OCI-LY7 (cell line): Measurements from ENCODE around the gene MARK3. TPM values are rescaled to one million over a fixed set of nuclear protein-coding genes. Genes with fewer than 3 reads are reported as not detected.

Experiments
- BruUV-seq: library from RNA; stranded (reverse); fragments of 400-500 nt; replicated peaks from 2 replicates; lab custom pipeline; 2021; lab: Mats Ljungman, UMichigan
- CTCF ChIA-PET: fragments of 300-600 bp; sonication (Branson Sonifier 250); formaldehyde crosslinking; loops from one replicate; lab custom pipeline; 2022; ENCODE audit warnings: antibody characterized with exemption; ENCODE audit not compliant: unreplicated experiment; lab: Charles Lee
- POLR2A ChIA-PET: fragments of 300-600 bp; sonication (Branson Sonifier 250); formaldehyde crosslinking; loops from one replicate; lab custom pipeline; 2022; ENCODE audit warnings: antibody characterized with exemption; lab: Charles Lee
- DNase-seq: peaks from one replicate; pipeline ENCODE4 v3.0.0-alpha.2; 2015; ENCODE audit warnings: low spot score
- H2AFZ ChIP-seq: fragments of 200-600 bp; sonication (generic), shearing (Covaris generic); 2 replicates; pipeline ENCODE4 v1.6.1; 2014; ENCODE audit warnings: mild to moderate bottlenecking, antibody characterized with exemption, low read length, moderate library complexity
- H3K27ac ChIP-seq: fragments of 200-600 bp; sonication (generic); 2 replicates; pipeline ENCODE4 v1.5.1; 2014; ENCODE audit warnings: mixed run types, low read depth, mild to moderate bottlenecking, moderate library complexity, low read length, inconsistent platforms; ENCODE audit not compliant: poor library complexity, severe bottlenecking
- H3K36me3 ChIP-seq: fragments of 200-600 bp; sonication (generic); 2 replicates; pipeline ENCODE4 v1.6.1; 2014; ENCODE audit warnings: mild to moderate bottlenecking, antibody characterized with exemption, low read length, moderate library complexity, mixed read lengths; ENCODE audit not compliant: insufficient read depth
- H3K4me1 ChIP-seq: fragments of 200-600 bp; sonication (generic); 2 replicates; pipeline ENCODE4 v1.5.1; 2014; ENCODE audit warnings: mild to moderate bottlenecking, low read length; ENCODE audit not compliant: insufficient read depth, poor library complexity, severe bottlenecking
- H3K4me2 ChIP-seq: fragments of 200-600 bp; sonication (generic); 2 replicates; pipeline ENCODE4 v1.6.1; 2014; ENCODE audit warnings: mild to moderate bottlenecking, low read length
- H3K4me3 ChIP-seq: fragments of 200-600 bp; sonication (generic); 2 replicates; pipeline ENCODE4 v1.5.1; 2014; ENCODE audit warnings: mild to moderate bottlenecking, low read depth, low read length; ENCODE audit not compliant: poor library complexity, severe bottlenecking
- H3K79me2 ChIP-seq: fragments of 200-600 bp; sonication (generic); 2 replicates; pipeline ENCODE4 v1.6.1; 2016; ENCODE audit warnings: low read depth, mild to moderate bottlenecking, low read length, moderate library complexity, mixed read lengths; ENCODE audit not compliant: insufficient read depth
- H3K9me2 ChIP-seq: fragments of 200-600 bp; sonication (generic); 2 replicates; pipeline ENCODE4 v1.6.1; 2016; ENCODE audit warnings: mild to moderate bottlenecking, low read length, mixed read lengths; ENCODE audit not compliant: insufficient read depth
- H3K9me3 ChIP-seq: fragments of 200-600 bp; sonication (generic); 2 replicates; pipeline ENCODE4 v1.6.1; 2014; ENCODE audit warnings: mild to moderate bottlenecking, mixed run types, low read length, mixed read lengths
- H4K20me1 ChIP-seq: fragments of 200-600 bp; sonication (generic); 2 replicates; pipeline ENCODE4 v1.6.1; 2014; ENCODE audit warnings: mild to moderate bottlenecking, antibody characterized with exemption, low read length, moderate library complexity, mixed read lengths; ENCODE audit not compliant: insufficient read depth
- EZH2phosphoT487 ChIP-seq: fragments of 200-600 bp; sonication (generic); IDR thresholded peaks from 2 replicates; pipeline ENCODE4 v1.6.1; 2018; ENCODE audit warnings: low read depth, borderline replicate concordance, mild to moderate bottlenecking, mixed run types, antibody characterized with exemption, low read length, moderate library complexity, mixed read lengths
- intact Hi-C: fragments of 100-400 bp; cut with micrococcal nuclease; formaldehyde crosslinking; loops from one replicate; pipeline ENCODE4 v1.10.0; 2022; ENCODE audit not compliant: unreplicated experiment
- total RNA-seq, 2 experiments: library from RNA; depleted of rRNA in 1 of 2; stranded (reverse); fragments of >200 nt in 1 of 2; shearing (Covaris generic) in 1 of 2; gene quantifications; 2 replicates each; pipeline ENCODE4 v1.2.3, GENCODE V29; 2014 to 2022
- TF ChIP-seq, protein P1 (sequence below): fragments of 200-600 bp; sonication (generic); conservative IDR thresholded peaks from 2 replicates; pipeline ENCODE4 v1.5.1; 2014; ENCODE audit warnings: mild to moderate bottlenecking, antibody characterized with exemption, low read length, moderate library complexity, mixed read lengths

The MARK3 gene
- total RNA-seq, 2 experiments from 2014 or later = 70.8 to 83.6 TPM

DNA sequence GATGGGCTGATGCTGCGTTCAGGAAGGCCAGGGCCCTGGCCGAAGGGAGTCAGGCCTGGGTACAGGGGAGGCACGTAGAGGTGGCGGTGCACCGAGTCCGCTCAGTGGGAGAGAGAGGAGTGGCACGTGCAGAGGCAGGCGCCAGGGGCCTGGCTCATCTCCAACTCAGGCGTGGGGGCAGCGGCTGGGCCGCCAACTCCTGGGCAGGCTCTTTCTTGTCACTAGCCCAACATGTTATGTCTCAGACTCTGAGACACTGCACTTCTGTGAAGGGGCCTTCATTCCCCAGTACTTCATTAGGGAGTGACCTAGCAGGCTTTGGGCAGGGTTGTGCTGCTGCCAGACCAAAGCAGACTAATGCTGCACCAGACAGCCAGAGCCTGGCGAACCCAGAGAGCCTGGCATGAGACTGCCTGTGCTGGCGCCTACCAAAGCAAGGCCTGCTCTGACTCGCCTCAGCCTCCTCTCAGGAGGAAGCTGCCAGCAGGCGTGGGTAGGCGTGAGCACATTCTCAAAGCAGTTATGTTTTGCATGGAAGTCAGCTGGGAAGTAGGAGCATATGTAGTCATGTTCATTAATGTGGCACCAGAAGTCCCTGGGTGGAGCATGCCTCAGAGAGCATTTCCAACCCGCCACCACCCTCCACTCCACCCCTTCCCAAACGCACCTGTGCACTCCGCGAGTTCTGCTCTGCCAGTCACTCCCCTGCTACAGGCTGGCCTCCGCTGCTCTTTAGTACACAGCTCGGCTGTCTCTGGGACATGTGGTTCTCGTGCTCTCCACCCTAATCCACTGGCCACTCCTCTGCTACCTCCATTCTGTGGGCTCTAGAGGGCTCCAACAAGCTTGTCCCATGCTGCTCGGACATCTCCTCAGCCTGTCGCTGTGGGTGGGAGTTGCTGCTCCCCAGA, 127.7 kb downstream of the MARK3 start:
- no peaks in the 10 kb centered on the region for H3K4me1 ChIP-seq
- no peak for DNase-seq
- no peak overlapping the region for H3K4me2 ChIP-seq
- H3K36me3 ChIP-seq = peaks cover 12% of the 10 kb centered on the region; the same call in 1 of the 2 replicates
- no peaks in the 10 kb centered on the region for H4K20me1 ChIP-seq
- POLR2A ChIA-PET = interaction anchor here (0.6 kb wide), 1 partner anchor 412 kb away, joined by 3 read pairs; no protein-coding TSS in a partner anchor
- intact Hi-C loops = no loop called here
- H3K9me3 ChIP-seq = no peaks in the 10 kb centered on the region
- no peak overlapping the region for H2AFZ ChIP-seq
- CTCF ChIA-PET = interaction anchor here (0.6 kb wide), 1 partner anchor 63 kb away, joined by 3 read pairs; no protein-coding TSS in a partner anchor
- no peaks in the 10 kb centered on the region for H3K9me2 ChIP-seq
- H3K4me3 ChIP-seq = no peak overlapping the region
- no peak overlapping the region for H3K27ac ChIP-seq
- no peaks in the 10 kb centered on the region for H3K79me2 ChIP-seq
- no peak for TF ChIP-seq EZH2phosphoT487
- TF ChIP-seq, protein P1, sequence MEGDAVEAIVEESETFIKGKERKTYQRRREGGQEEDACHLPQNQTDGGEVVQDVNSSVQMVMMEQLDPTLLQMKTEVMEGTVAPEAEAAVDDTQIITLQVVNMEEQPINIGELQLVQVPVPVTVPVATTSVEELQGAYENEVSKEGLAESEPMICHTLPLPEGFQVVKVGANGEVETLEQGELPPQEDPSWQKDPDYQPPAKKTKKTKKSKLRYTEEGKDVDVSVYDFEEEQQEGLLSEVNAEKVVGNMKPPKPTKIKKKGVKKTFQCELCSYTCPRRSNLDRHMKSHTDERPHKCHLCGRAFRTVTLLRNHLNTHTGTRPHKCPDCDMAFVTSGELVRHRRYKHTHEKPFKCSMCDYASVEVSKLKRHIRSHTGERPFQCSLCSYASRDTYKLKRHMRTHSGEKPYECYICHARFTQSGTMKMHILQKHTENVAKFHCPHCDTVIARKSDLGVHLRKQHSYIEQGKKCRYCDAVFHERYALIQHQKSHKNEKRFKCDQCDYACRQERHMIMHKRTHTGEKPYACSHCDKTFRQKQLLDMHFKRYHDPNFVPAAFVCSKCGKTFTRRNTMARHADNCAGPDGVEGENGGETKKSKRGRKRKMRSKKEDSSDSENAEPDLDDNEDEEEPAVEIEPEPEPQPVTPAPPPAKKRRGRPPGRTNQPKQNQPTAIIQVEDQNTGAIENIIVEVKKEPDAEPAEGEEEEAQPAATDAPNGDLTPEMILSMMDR = no peak
- BruUV-seq = no TSS peak

DNA sequence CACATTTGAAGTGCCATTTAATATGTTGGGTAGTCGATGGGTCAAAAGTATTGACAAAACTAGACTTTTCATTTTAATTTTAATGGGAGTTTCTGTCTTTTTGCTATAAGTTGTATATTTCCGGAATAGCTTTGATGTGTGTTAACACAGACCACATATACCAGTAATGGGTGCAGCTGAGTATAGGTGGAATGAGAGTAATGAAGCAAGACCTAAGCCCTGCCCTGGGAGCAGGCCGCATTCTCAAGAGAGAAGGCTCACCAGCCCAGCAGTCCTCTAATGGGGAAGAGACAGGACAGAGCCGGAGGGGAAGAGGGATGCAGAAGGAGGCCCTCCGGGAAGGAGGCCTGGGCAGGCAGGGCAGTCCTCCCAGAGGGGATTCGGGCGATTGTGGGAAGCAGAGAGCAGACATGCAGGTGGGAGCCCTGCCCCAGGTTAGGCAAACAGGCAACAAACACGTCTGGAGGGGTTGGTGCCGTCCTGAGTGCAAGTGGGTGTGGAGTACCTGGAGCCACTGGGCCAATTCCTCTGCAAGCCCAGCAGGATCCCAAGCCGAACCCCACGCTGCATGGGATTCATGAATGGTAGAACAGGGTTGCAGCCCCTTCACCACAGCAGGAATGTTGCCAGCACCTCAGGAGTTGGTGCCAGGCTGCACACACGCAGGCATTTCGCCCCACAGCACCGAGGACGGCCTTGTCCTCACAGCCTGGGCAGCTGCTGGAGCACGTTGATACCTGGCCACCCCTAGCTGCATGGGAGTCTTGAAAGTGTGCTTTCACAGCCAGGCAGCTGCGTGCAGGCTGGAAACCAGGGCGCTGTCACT, 129.6 kb downstream of the MARK3 start:
- no peak overlapping the region for H3K27ac ChIP-seq
- H3K79me2 ChIP-seq = no peaks in the 10 kb centered on the region
- peaks cover 4% of the 10 kb centered on the region; the same call in 1 of the 2 replicates for H3K36me3 ChIP-seq
- no peaks in the 10 kb centered on the region; the same call in 1 of the 2 replicates for H4K20me1 ChIP-seq
- POLR2A ChIA-PET = no interaction called here
- no peak overlapping the region for H3K4me2 ChIP-seq
- no peaks in the 10 kb centered on the region for H3K9me2 ChIP-seq
- no peak overlapping the region for H3K4me3 ChIP-seq
- no TSS peak for BruUV-seq
- intact Hi-C loops = loop anchor here (2.0 to 5.0 kb wide), 2 partner anchors 24 to 47 kb away; partner anchors contain the start of genes BAG5 and COA8
- CTCF ChIA-PET = no interaction called here
- DNase-seq = no peak
- peaks cover 4% of the 10 kb centered on the region for H3K4me1 ChIP-seq
- no peak for TF ChIP-seq EZH2phosphoT487
- TF ChIP-seq, protein P1 = no peak
- no peak overlapping the region for H2AFZ ChIP-seq
- no peaks in the 10 kb centered on the region for H3K9me3 ChIP-seq
